Pancreas (tissue), 10 donors: ENCODE data around the gene OR51B6. TPM values are rescaled to one million over a fixed set of nuclear protein-coding genes. Genes with fewer than 3 reads are reported as not detected.

Experiments used
- ATAC-seq, 4 donors: fragments of 200-7000 bp; cut with Tn5 transposase; one replicate each; pipeline versions ENCODE4 v1.8.0 to v1.9.1; 2020; ENCODE audit warnings: mild to moderate bottlenecking in 4 of 4, moderate library complexity in 4 of 4
- DNase-seq, 6 donors: peaks; one replicate each; pipeline ENCODE4 v3.0.0-alpha.2; 2020
- FAIRE-seq: peaks from 2 replicates; lab custom pipeline; 2012; peaks lifted over from hg19 to GRCh38; lab: Jason Lieb, UNC
- H3K27ac ChIP-seq, 4 donors: fragments of 200-600 bp; sonication (generic); 1 replicate in 3 of 4; 2 replicates in 1 of 4; pipeline versions ENCODE4 v1.5.0 to v1.8.0; 2020
- H3K27me3 ChIP-seq, 4 donors: fragments of 200-600 bp; one replicate each; pipeline ENCODE4 v1.8.0; 2021
- H3K36me3 ChIP-seq, 3 donors: fragments of 200-600 bp; sonication (generic) in 1 of 3; one replicate each; pipeline versions ENCODE4 v1.5.0 to v1.8.0; 2020 to 2021
- H3K4me1 ChIP-seq, 3 donors: fragments of 200-600 bp; one replicate each; pipeline ENCODE4 v1.8.0; 2021
- H3K4me3 ChIP-seq, 4 donors: fragments of 200-600 bp; sonication (generic) in 2 of 4; one replicate each; pipeline versions ENCODE4 v1.5.0 to v1.8.0; 2020 to 2021
- H3K9me3 ChIP-seq, 4 donors: fragments of 200-600 bp; one replicate each; pipeline ENCODE4 v1.8.0; 2021
- intact Hi-C, 3 donors: fragments of 100-400 bp; cut with DNase I; formaldehyde crosslinking; loops; one replicate each; pipeline versions ENCODE4 v1.11.1 to v1.14.2; 2022
- polyA plus RNA-seq, 2 donors: library from polyadenylated mRNA; stranded (reverse); fragments of 200-250 nt; gene quantifications; one replicate each; pipeline ENCODE4 v1.2.3, GENCODE V29; 2013
- total RNA-seq, 6 donors: library from RNA; stranded (reverse); fragmentation: NEBNext Ultra II Directional in 4 of 6; extraction: Animal tissue kit (Norgen Biotek cat#: 25700) in 4 of 6; gene quantifications; one replicate each; pipeline versions ENCODE4 v1.2.1 to v1.2.4, GENCODE V29; 2021 to 2023
- TF ChIP-seq, protein P1 (sequence below), 4 donors: fragments of 200-600 bp; sonication (generic) in 3 of 4; IDR thresholded peaks; one replicate each; pipeline versions ENCODE4 v1.5.0 to v1.8.0; 2021; ENCODE audit warnings: antibody characterized with exemption in 4 of 4
- donor health status: healthy with polysubstance abuse.
- donor health status: DM: no; HTN: no; CAD: no; lungs with moderate emphysema.
- donor health status: DM: no; HTN: no; CAD: no.
- donor health status: control.
- donor health status: control.
- donor health status: Bipolar disorder and iron deficiency.
- donor health status: DM: yes; HTN: yes; CAD: no.
- donor health status: DM: no; HTN: no; CAD: no.
- donor health status: DM: no; HTN: no; CAD: no.
- donor health status: DM: yes; HTN: yes; CAD: no.

The OR51B6 gene
- total and polyA plus RNA-seq, 8 donors, result not detected

DNA sequence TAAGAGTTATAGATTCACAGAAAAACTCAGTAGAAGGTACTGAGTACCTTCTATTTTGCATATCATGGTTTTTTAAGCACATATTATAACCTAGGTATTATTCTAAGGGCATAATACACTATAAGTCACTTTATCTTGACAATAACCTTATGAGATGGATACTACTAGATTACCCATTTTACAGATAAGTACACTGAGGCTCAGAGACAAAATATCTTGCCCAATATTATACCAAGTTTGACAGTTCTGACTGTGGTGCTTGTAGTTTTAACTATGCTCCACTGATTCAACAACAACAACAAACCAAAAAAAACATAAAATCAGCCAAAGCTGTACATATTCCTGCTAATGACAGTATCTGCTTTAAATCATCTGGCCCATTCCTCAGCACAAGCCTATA is 42.8 kb downstream of the OR51B6 start:
- H3K27me3 ChIP-seq, result no peaks in the 10 kb centered on the region
- H3K9me3 ChIP-seq, result no peaks in the 10 kb centered on the region
- no peaks in the 10 kb centered on the region for H3K36me3 ChIP-seq
- TF ChIP-seq, protein P1, sequence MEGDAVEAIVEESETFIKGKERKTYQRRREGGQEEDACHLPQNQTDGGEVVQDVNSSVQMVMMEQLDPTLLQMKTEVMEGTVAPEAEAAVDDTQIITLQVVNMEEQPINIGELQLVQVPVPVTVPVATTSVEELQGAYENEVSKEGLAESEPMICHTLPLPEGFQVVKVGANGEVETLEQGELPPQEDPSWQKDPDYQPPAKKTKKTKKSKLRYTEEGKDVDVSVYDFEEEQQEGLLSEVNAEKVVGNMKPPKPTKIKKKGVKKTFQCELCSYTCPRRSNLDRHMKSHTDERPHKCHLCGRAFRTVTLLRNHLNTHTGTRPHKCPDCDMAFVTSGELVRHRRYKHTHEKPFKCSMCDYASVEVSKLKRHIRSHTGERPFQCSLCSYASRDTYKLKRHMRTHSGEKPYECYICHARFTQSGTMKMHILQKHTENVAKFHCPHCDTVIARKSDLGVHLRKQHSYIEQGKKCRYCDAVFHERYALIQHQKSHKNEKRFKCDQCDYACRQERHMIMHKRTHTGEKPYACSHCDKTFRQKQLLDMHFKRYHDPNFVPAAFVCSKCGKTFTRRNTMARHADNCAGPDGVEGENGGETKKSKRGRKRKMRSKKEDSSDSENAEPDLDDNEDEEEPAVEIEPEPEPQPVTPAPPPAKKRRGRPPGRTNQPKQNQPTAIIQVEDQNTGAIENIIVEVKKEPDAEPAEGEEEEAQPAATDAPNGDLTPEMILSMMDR (IDR thresholded peaks at IDR 0.05), result no peak
- intact Hi-C loops, result no loop called here
- DNase-seq (no peak), FAIRE-seq (no peak), ATAC-seq (no peak)
- no peak overlapping the region for H3K4me3 ChIP-seq
- no peaks in the 10 kb centered on the region for H3K4me1 ChIP-seq
- no peak overlapping the region for H3K27ac ChIP-seq

DNA sequence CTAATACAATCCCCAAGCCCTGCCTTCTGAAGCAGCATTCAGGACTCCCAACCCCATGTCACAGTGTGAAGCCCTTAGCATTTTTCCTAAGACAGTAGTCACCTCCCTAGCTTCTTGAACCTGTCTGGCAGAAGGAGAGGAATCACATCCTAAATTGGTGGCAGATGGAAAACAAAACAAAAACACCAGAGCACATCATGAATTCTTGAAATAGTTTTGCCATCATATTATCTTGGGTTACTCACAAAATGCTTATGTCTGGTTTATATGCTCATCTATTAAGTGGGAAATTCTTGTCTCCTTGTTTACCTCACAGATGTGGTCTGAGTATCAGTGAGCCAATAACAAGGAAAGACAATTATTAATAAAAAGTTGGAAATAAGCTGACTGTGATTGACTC is 47.6 kb downstream of the OR51B6 start:
- intact Hi-C loops, result no loop called here
- no peak for DNase-seq
- H3K36me3 ChIP-seq, result no peaks in the 10 kb centered on the region
- H3K27me3 ChIP-seq, result no peaks in the 10 kb centered on the region
- H3K27ac ChIP-seq, result no peak overlapping the region
- TF ChIP-seq, protein P1 (IDR thresholded peaks at IDR 0.05), result no peak
- no peaks in the 10 kb centered on the region for H3K9me3 ChIP-seq
- H3K4me3 ChIP-seq, result no peak overlapping the region
- H3K4me1 ChIP-seq, result no peaks in the 10 kb centered on the region
- ATAC-seq, result no peak
- no peak for FAIRE-seq

Other genes with a start within 250 kb of the OR51B6 start
- gene OR52A5, start 213.2 kb upstream of the OR51B6 start, total RNA-seq, result not detected
- gene OR52A5, start 213.2 kb upstream of the OR51B6 start, polyA plus RNA-seq, result not detected
- not detected for gene OR52A1, start 196.8 kb upstream of the OR51B6 start, total RNA-seq
- gene OR52A1, start 196.8 kb upstream of the OR51B6 start, polyA plus RNA-seq, result not detected
- gene OR51V1, start 150.8 kb upstream of the OR51B6 start, total RNA-seq, result not detected
- not detected for gene OR51V1, start 150.8 kb upstream of the OR51B6 start, polyA plus RNA-seq
- 10 to 100 TPM in 3 of 6 donors, 1 to 10 TPM in 3; 2.2 to 89.0 (median 7.4) TPM for gene HBB, start 124.4 kb upstream of the OR51B6 start, total RNA-seq
- gene HBB, start 124.4 kb upstream of the OR51B6 start, polyA plus RNA-seq, result 1 to 10 TPM; 3.9 to 4.9 TPM
- 1 to 10 TPM in 1 of 6 donors, not detected in 5; 1.1 TPM for gene HBD, start 117.0 kb upstream of the OR51B6 start, total RNA-seq
- not detected for gene HBD, start 117.0 kb upstream of the OR51B6 start, polyA plus RNA-seq
- 1 to 10 TPM in 1 of 6 donors, not detected in 5; 3.3 TPM for gene HBG1, start 101.7 kb upstream of the OR51B6 start, total RNA-seq
- not detected for gene HBG1, start 101.7 kb upstream of the OR51B6 start, polyA plus RNA-seq
- gene HBG2, start 96.7 kb upstream of the OR51B6 start, total RNA-seq, result 10 to 100 TPM in 1 of 6 donors, not detected in 5; 10.6 TPM
- gene HBG2, start 96.7 kb upstream of the OR51B6 start, polyA plus RNA-seq, result not detected
- gene HBE1, start 81.6 kb upstream of the OR51B6 start, total RNA-seq, result 1 to 10 TPM in 1 of 6 donors, not detected in 5; 3.5 TPM
- not detected for gene HBE1, start 81.6 kb upstream of the OR51B6 start, polyA plus RNA-seq
- not detected for gene OR51B4, start 49.6 kb upstream of the OR51B6 start, total RNA-seq
- not detected for gene OR51B4, start 49.6 kb upstream of the OR51B6 start, polyA plus RNA-seq
- gene OR51B2, start 27.2 kb upstream of the OR51B6 start, total RNA-seq, result not detected
- not detected for gene OR51B2, start 27.2 kb upstream of the OR51B6 start, polyA plus RNA-seq
- gene OR51B5, start 8.0 kb upstream of the OR51B6 start, total RNA-seq, result under 1 TPM in 3 of 6 donors, not detected in 3; 0.14 to 0.24 (median 0.19) TPM
- under 1 TPM in 1 of 2 donors, not detected in 1; 0.05 TPM for gene OR51B5, start 8.0 kb upstream of the OR51B6 start, polyA plus RNA-seq
- gene OR51M1, start 32.3 kb downstream of the OR51B6 start, total RNA-seq, result not detected
- not detected for gene OR51M1, start 32.3 kb downstream of the OR51B6 start, polyA plus RNA-seq
- gene OR51Q1, start 70.6 kb downstream of the OR51B6 start, total RNA-seq, result not detected
- not detected for gene OR51Q1, start 70.6 kb downstream of the OR51B6 start, polyA plus RNA-seq
- gene OR51I1, start 90.0 kb downstream of the OR51B6 start, total RNA-seq, result under 1 TPM in 1 of 6 donors, not detected in 5; 0.28 TPM
- not detected for gene OR51I1, start 90.0 kb downstream of the OR51B6 start, polyA plus RNA-seq
- not detected for gene OR51I2, start 97.8 kb downstream of the OR51B6 start, total RNA-seq
- gene OR51I2, start 97.8 kb downstream of the OR51B6 start, polyA plus RNA-seq, result not detected
- gene OR52D1, start 137.2 kb downstream of the OR51B6 start, total RNA-seq, result not detected
- gene OR52D1, start 137.2 kb downstream of the OR51B6 start, polyA plus RNA-seq, result not detected
- gene UBQLN3, start 158.4 kb downstream of the OR51B6 start, total RNA-seq, result under 1 TPM in 3 of 6 donors, not detected in 3; 0.18 to 0.31 (median 0.22) TPM
- not detected for gene UBQLN3, start 158.4 kb downstream of the OR51B6 start, polyA plus RNA-seq
- gene UBQLNL, start 165.2 kb downstream of the OR51B6 start, total RNA-seq, result under 1 TPM; 0.09 to 0.53 (median 0.23) TPM
- gene UBQLNL, start 165.2 kb downstream of the OR51B6 start, polyA plus RNA-seq, result 1 to 10 TPM in 1 of 2 donors, under 1 TPM in 1; 0.53 to 1.0 TPM
- under 1 TPM in 4 of 6 donors, not detected in 2; 0.17 to 0.31 (median 0.25) TPM for gene OR52H1, start 197.0 kb downstream of the OR51B6 start, total RNA-seq
- not detected for gene OR52H1, start 197.0 kb downstream of the OR51B6 start, polyA plus RNA-seq
- not detected for gene OR52B6, start 229.4 kb downstream of the OR51B6 start, total RNA-seq
- gene OR52B6, start 229.4 kb downstream of the OR51B6 start, polyA plus RNA-seq, result not detected
- 1 to 10 TPM in 4 of 6 donors, under 1 TPM in 2; 0.76 to 1.7 (median 1.4) TPM for gene TRIM6, start 245.1 kb downstream of the OR51B6 start, total RNA-seq
- gene TRIM6, start 245.1 kb downstream of the OR51B6 start, polyA plus RNA-seq, result 1 to 10 TPM; 1.1 to 1.7 TPM